ACC112 (cell line): ENCODE data around the gene MINDY4.

Experiments
- H2AFZ ChIP-seq: fragments of 200-600 bp; sonication (generic); one replicate; pipeline ENCODE4 v1.6.0; 2017; ENCODE audit warnings: antibody characterized with exemption, low read length; ENCODE audit not compliant: unreplicated experiment
- H3K27ac ChIP-seq: fragments of 200-600 bp; sonication (generic); 2 replicates; pipeline ENCODE4 v1.5.1; 2014; ENCODE audit warnings: low read depth, mild to moderate bottlenecking, antibody characterized with exemption, low read length, moderate library complexity
- H3K27me3 ChIP-seq: fragments of 200-600 bp; sonication (generic); 2 replicates; pipeline ENCODE4 v1.6.1; 2014; ENCODE audit warnings: mild to moderate bottlenecking, antibody characterized with exemption, low read length, moderate library complexity, mixed read lengths; ENCODE audit not compliant: insufficient read depth
- H3K36me3 ChIP-seq: fragments of 200-600 bp; sonication (generic); 2 replicates; pipeline ENCODE4 v1.6.1; 2016; ENCODE audit warnings: mild to moderate bottlenecking, antibody characterized with exemption, low read length, moderate library complexity, mixed read lengths; ENCODE audit not compliant: insufficient read depth
- H3K4me1 ChIP-seq: fragments of 200-600 bp; sonication (generic); one replicate; pipeline ENCODE4 v1.6.1; 2016; ENCODE audit warnings: low read length, mixed read lengths; ENCODE audit not compliant: insufficient read depth, unreplicated experiment, control insufficient read depth
- H3K4me3 ChIP-seq: fragments of 200-600 bp; sonication (generic); 2 replicates; pipeline ENCODE4 v1.5.1; 2014; ENCODE audit warnings: mild to moderate bottlenecking, low read depth, low read length
- H3K79me2 ChIP-seq: fragments of 200-600 bp; sonication (generic); one replicate; pipeline ENCODE4 v1.6.0; 2016; ENCODE audit warnings: low read length; ENCODE audit not compliant: control insufficient read depth, unreplicated experiment, insufficient read depth

MINDY4 gene

DNA sequence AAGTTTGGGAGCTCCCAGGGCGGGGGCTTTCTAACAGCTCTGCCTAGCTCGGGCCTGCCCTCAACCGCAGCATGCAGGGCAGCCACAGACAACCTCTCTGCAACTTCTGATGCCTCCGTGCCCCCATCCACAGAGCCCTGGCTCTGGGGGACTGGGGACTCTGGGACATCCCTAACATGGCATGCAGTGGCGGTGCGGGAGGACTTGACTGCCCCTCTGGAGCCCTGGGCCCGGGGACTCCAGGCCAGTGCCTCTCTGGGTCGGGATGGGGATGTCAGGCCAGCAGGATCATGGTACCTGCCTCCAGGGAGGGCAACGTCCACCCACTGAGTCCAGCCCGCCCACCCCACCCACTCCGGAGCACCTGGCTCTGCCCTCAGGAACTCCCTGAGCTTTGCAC lies 139.9 kb downstream of the MINDY4 start:
- no peak overlapping the region for H2AFZ ChIP-seq
- no peak overlapping the region for H3K4me3 ChIP-seq
- no peaks in the 10 kb centered on the region for H3K27me3 ChIP-seq
- peaks cover 34% of the 10 kb centered on the region for H3K4me1 ChIP-seq
- H3K27ac ChIP-seq: no peak overlapping the region
- no peaks in the 10 kb centered on the region for H3K79me2 ChIP-seq
- no peaks in the 10 kb centered on the region for H3K36me3 ChIP-seq

DNA sequence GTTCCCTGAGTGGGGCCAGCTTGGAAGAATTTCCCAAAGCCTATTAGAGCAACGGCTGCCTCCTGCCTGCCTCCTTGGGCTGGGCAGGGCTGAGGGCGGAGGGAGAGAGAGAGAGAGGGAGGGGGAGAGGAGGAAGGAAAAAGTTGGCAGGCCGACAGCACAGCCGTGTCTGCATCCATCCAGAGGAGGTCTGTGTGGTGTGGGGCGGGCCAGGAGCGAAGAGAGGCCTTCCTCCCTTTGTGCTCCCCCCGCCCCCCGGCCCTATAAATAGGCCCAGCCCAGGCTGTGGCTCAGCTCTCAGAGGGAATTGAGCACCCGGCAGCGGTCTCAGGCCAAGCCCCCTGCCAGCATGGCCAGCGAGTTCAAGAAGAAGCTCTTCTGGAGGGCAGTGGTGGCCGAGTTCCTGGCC lies 140.3 kb downstream of the MINDY4 start, which contains the start of gene AQP1:
TSS of gene AQP1 (plus strand) at position 293 of the 409 bp plus-strand sequence. CDS start at position 350, 57 bp downstream.
- no peak within 1 kb of the TSS for H3K27ac ChIP-seq
- no peaks in the 10 kb centered on the region for H3K79me2 ChIP-seq
- peaks cover 31% of the 10 kb centered on the region for H3K4me1 ChIP-seq
- H2AFZ ChIP-seq: no peak within 1 kb of the TSS
- no peaks in the 10 kb centered on the region for H3K36me3 ChIP-seq
- no peaks in the 10 kb centered on the region for H3K27me3 ChIP-seq
- no peak within 1 kb of the TSS for H3K4me3 ChIP-seq

DNA sequence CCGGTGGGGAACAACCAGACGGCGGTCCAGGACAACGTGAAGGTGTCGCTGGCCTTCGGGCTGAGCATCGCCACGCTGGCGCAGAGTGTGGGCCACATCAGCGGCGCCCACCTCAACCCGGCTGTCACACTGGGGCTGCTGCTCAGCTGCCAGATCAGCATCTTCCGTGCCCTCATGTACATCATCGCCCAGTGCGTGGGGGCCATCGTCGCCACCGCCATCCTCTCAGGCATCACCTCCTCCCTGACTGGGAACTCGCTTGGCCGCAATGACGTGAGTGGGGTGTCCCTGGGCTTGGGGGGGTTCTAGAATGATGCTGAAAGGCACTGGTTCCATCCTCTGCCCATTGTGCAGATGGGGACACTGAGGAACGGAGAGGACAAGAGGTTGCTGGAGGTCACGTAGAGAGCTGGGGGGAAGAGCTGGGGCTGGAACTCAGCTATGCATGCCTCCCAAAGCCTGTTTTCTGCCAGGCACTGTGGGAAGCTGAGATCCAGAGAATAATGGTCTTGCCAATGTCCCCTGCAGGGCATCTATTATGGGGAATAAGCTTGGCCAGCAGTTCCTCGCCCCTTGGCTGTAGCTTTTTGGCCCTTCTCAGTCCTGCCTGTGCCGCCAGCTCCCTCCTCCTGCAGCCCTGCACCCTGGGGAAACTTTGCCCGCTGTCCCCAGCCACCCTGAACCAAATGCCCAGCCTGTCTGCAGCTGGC lies 141.0 kb downstream of the MINDY4 start:
- Histone ChIP-seq H3K27ac (no peak overlapping the region), H3K79me2 (no peaks in the 10 kb centered on the region), H3K4me1 (peaks cover 26% of the 10 kb centered on the region), H3K36me3 (no peaks in the 10 kb centered on the region), H3K27me3 (no peaks in the 10 kb centered on the region), H2AFZ (no peak overlapping the region), H3K4me3 (no peak overlapping the region)

- Histone ChIP-seq H3K79me2 (no peaks in the 10 kb centered on the region), H2AFZ (no peak overlapping the region), H3K27ac (no peak overlapping the region), H3K4me3 (no peak overlapping the region), H3K27me3 (no peaks in the 10 kb centered on the region), H3K4me1 (peaks cover 26% of the 10 kb centered on the region), H3K36me3 (no peaks in the 10 kb centered on the region)
Observed at GRCh38 chr7:30912731-30912985, 141.4 kb downstream of the MINDY4 start.

- H3K79me2 ChIP-seq: no peaks in the 10 kb centered on the region
- peaks cover 26% of the 10 kb centered on the region for H3K4me1 ChIP-seq
- H3K27ac ChIP-seq: no peak overlapping the region
- no peaks in the 10 kb centered on the region for H3K36me3 ChIP-seq
- no peak overlapping the region for H3K4me3 ChIP-seq
- H2AFZ ChIP-seq: no peak overlapping the region
- H3K27me3 ChIP-seq: no peaks in the 10 kb centered on the region
Observed at GRCh38 chr7:30912986-30913811, 142.0 kb downstream of the MINDY4 start.

GRCh38 chr7:30913821-30914515 lies 142.8 kb downstream of the MINDY4 start:
- Histone ChIP-seq H3K4me3 (no peak overlapping the region), H3K27ac (peak overlapping the region; percentile 77), H3K36me3 (no peaks in the 10 kb centered on the region), H3K4me1 (peaks cover 26% of the 10 kb centered on the region), H3K79me2 (no peaks in the 10 kb centered on the region), H2AFZ (no peak overlapping the region), H3K27me3 (no peaks in the 10 kb centered on the region)

GRCh38 chr7:30914596-30914995 lies 143.4 kb downstream of the MINDY4 start:
- Histone ChIP-seq H3K36me3 (no peaks in the 10 kb centered on the region), H3K27me3 (no peaks in the 10 kb centered on the region), H3K4me1 (peaks cover 26% of the 10 kb centered on the region), H3K79me2 (no peaks in the 10 kb centered on the region), H3K4me3 (no peak overlapping the region), H2AFZ (no peak overlapping the region), H3K27ac (peak overlapping the region; percentile 77)

DNA sequence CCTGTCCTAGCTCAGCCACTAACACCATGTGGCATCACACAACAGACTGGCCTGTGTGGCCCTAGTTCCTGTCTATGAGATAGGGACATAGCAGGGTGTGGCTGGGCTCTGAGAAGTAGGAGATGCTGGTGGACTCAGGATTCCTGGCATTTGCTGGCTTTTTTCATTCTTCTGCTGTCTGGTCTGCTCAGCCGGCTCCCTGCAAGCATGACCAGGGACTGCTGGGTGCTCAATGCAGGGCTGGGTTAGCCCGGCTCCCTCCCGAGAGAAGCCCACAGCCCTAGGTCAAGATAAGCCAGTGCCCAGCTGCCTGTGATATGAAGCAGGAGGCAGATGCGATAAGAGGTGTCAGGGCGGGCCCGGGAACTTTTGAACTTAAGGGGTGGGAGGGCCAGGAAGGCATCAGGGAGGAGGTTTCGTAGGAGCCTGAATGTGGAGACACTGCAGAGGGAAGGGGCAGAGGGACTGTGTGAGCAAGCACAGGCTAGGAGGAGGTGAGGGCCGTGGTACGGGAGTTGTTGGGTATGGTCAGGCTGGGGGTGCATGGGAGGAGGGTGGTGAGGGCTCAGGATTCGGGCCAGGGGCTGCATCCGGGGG lies 143.9 kb downstream of the MINDY4 start:
- no peak overlapping the region for H2AFZ ChIP-seq
- H3K4me1 ChIP-seq: peaks cover 27% of the 10 kb centered on the region
- no peaks in the 10 kb centered on the region for H3K27me3 ChIP-seq
- H3K79me2 ChIP-seq: no peaks in the 10 kb centered on the region
- H3K36me3 ChIP-seq: no peaks in the 10 kb centered on the region
- no peak overlapping the region for H3K4me3 ChIP-seq
- peak overlapping the region; percentile 77 for H3K27ac ChIP-seq

DNA sequence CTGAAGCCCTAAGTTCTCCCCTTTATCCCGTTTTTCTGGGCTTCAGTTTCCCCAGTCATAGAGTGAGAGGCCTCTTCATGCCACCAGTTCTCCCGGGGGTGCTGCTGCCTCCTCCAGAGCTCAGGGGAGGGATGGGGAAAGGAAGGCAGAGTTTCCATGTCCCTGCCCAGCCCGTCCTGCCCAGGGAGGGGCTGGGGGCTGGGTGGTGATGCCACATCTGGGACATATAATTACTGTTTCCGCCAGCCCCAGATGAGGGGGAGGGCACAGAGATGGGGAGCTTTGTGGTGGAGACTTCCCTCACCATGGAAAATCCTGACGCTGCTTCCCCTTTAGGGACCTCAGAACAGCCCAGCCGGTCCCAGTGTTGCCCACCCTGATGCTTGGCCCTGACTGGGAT lies 144.5 kb downstream of the MINDY4 start:
- Histone ChIP-seq H3K79me2 (no peaks in the 10 kb centered on the region), H3K4me3 (no peak overlapping the region), H2AFZ (no peak overlapping the region), H3K4me1 (peaks cover 34% of the 10 kb centered on the region), H3K27me3 (no peaks in the 10 kb centered on the region), H3K27ac (no peak overlapping the region), H3K36me3 (no peaks in the 10 kb centered on the region)

- no peak overlapping the region for H3K27ac ChIP-seq
- peaks cover 39% of the 10 kb centered on the region for H3K4me1 ChIP-seq
- no peak overlapping the region for H2AFZ ChIP-seq
Observed at GRCh38 chr7:30916255-30916654, 145.0 kb downstream of the MINDY4 start.

More at GRCh38 chr7:30916255-30916654, 145.0 kb downstream of the MINDY4 start:
- H3K79me2 ChIP-seq: no peaks in the 10 kb centered on the region
- H3K4me3 ChIP-seq: no peak overlapping the region
- no peaks in the 10 kb centered on the region for H3K27me3 ChIP-seq
- H3K36me3 ChIP-seq: no peaks in the 10 kb centered on the region
